ENCODE results near the gene THOC7.

- TF ChIP-seq, protein P1, sequence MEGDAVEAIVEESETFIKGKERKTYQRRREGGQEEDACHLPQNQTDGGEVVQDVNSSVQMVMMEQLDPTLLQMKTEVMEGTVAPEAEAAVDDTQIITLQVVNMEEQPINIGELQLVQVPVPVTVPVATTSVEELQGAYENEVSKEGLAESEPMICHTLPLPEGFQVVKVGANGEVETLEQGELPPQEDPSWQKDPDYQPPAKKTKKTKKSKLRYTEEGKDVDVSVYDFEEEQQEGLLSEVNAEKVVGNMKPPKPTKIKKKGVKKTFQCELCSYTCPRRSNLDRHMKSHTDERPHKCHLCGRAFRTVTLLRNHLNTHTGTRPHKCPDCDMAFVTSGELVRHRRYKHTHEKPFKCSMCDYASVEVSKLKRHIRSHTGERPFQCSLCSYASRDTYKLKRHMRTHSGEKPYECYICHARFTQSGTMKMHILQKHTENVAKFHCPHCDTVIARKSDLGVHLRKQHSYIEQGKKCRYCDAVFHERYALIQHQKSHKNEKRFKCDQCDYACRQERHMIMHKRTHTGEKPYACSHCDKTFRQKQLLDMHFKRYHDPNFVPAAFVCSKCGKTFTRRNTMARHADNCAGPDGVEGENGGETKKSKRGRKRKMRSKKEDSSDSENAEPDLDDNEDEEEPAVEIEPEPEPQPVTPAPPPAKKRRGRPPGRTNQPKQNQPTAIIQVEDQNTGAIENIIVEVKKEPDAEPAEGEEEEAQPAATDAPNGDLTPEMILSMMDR (conservative IDR thresholded peaks at IDR 0.05; ENCODE audit: low read depth, low read length) = peak; percentile 39
- TF ChIP-seq EZH2phosphoT487 (IDR thresholded peaks at IDR 0.05; ENCODE audit: borderline replicate concordance, low read length) (no peak), EZH2 (IDR thresholded peaks at IDR 0.05; ENCODE audit: low read length, unreplicated experiment) (no peak)
Measured at GRCh38 chr3:63791974-63792373, 71.6 kb downstream of the THOC7 start.

All from PC-3 (cell line).